Measurements from ENCODE around the gene KREMEN2.
"Not testable (repeated sequence)": the region's sequence is repeated elsewhere in the genome, so short reads cannot be mapped to it uniquely, and the experiment has no call there.

Gene KREMEN2

GRCh38 chr16:2963723-2964474 lies at the start of gene KREMEN2:
KREMEN2 (plus strand) TSS chr16:2964275; CDS start chr16:2964521, 246 bp downstream.
- DNase-seq (ENCODE audit: low read depth in 3 of 3): no peak

GRCh38 chr16:2915196-2915929 lies 48.7 kb upstream of the KREMEN2 start:
- DNase-seq (ENCODE audit: low read depth in 3 of 3): no peak

GRCh38 chr16:2919511-2920255 lies 44.4 kb upstream of the KREMEN2 start:
- DNase-seq (ENCODE audit: low read depth in 3 of 3): peak in 2 of 3 experiments; percentile 43 to 55

- no peak for DNase-seq (ENCODE audit: low read depth in 3 of 3)
Measured at GRCh38 chr16:2923481-2923880, 40.6 kb upstream of the KREMEN2 start.

- no peak for DNase-seq (ENCODE audit: low read depth in 3 of 3)
Measured at GRCh38 chr16:2924901-2925755, 38.9 kb upstream of the KREMEN2 start.

GRCh38 chr16:2925951-2926649 lies 38.0 kb upstream of the KREMEN2 start:
- no peak for DNase-seq (ENCODE audit: low read depth in 3 of 3)

GRCh38 chr16:2926650-2926999 lies 37.5 kb upstream of the KREMEN2 start:
- no peak for DNase-seq (ENCODE audit: low read depth in 3 of 3)

GRCh38 chr16:2927010-2927646 lies 36.9 kb upstream of the KREMEN2 start:
- peak; percentile 70 to 88 (median 87) for DNase-seq (ENCODE audit: low read depth in 3 of 3)

- DNase-seq (ENCODE audit: low read depth in 3 of 3): not testable (repeated sequence)
Measured at GRCh38 chr16:2928151-2928550, 35.9 kb upstream of the KREMEN2 start.

GRCh38 chr16:2928796-2929195 lies 35.3 kb upstream of the KREMEN2 start:
- no peak for DNase-seq (ENCODE audit: low read depth in 3 of 3)

GRCh38 chr16:2929693-2930092 lies 34.4 kb upstream of the KREMEN2 start:
- DNase-seq (ENCODE audit: low read depth in 3 of 3): no peak

- DNase-seq (ENCODE audit: low read depth in 3 of 3): no peak
Measured at GRCh38 chr16:2930236-2930635, 33.8 kb upstream of the KREMEN2 start.

GRCh38 chr16:2931231-2931914 lies 32.7 kb upstream of the KREMEN2 start:
- DNase-seq (ENCODE audit: low read depth in 3 of 3): not testable (repeated sequence)

- DNase-seq (ENCODE audit: low read depth in 3 of 3): no peak
Measured at GRCh38 chr16:2933136-2933535, 30.9 kb upstream of the KREMEN2 start.

GRCh38 chr16:2933701-2934100 lies 30.4 kb upstream of the KREMEN2 start:
- no peak for DNase-seq (ENCODE audit: low read depth in 3 of 3)

GRCh38 chr16:2934450-2934849 lies 29.6 kb upstream of the KREMEN2 start:
- no peak for DNase-seq (ENCODE audit: low read depth in 3 of 3)

- no peak for DNase-seq (ENCODE audit: low read depth in 3 of 3)
Measured at GRCh38 chr16:2936436-2937011, 27.6 kb upstream of the KREMEN2 start.

GRCh38 chr16:2937170-2937569 lies 26.9 kb upstream of the KREMEN2 start:
- no peak for DNase-seq (ENCODE audit: low read depth in 3 of 3)

GRCh38 chr16:2938206-2938605 lies 25.9 kb upstream of the KREMEN2 start:
- DNase-seq (ENCODE audit: low read depth in 3 of 3): no peak

Measured in stimulated activated CD4-positive, alpha-beta T cell treated with anti-CD3 and anti-CD28 coated beads, TNF-alpha, amount 100 ng/mL, for 24 hours (primary cell).